ENCODE data around the gene PDE9A. TPM values are rescaled to one million over a fixed set of nuclear protein-coding genes. Genes with fewer than 3 reads are reported as not detected.

Gene PDE9A
- total RNA-seq, 1 experiment from 2014 or later: 31.9 TPM

DNA sequence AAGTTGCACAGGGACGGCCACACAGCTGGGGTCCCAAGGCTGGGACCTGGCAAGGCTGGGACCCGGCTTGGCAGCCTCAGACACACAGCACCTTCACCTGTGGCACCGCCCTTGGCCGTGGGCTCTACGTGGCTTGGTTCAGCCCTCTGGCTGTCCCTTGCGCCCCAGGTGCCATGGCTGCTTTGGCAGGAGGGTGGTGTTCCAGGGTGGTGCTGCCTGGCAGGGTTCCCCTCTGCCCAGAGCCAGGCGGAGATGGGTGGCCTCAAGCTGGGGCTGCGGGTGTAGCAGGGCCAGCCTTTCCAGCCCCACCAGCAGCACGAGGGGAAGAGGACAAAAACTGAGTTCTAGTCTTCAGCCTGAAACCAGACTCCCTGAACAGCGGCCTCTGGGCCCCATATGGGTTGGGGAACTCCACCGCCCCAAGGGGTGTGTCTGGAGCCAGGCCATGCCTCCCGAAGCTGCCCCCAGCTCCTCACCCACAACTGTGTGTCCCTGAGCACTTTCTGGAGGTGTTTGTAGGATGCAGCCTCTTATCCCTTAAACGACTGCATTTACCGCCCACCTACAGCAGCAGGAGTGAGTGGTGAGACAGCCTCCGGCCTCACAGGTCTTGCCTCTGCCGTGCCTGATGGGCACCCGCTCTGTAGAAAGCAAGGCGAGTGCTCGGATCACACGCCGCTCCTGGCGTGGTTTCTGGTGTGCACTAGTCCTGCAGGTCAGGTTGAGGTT lies 92.3 kb downstream of the PDE9A start:
- H4K91ac ChIP-seq (ENCODE audit: insufficient read length, low read depth, low read length): no peak overlapping the region
- H3K4me1 ChIP-seq (ENCODE audit: insufficient read depth, low read length): no peaks in the 10 kb centered on the region
- no peak overlapping the region for H2BK12ac ChIP-seq (ENCODE audit: insufficient read length, low read depth, low read length)
- no peak overlapping the region for H2BK20ac ChIP-seq (ENCODE audit: low read depth, low read length, poor library complexity, severe bottlenecking)
- DNase-seq: no peak
- H3K14ac ChIP-seq (ENCODE audit: insufficient read depth, low read length): no peak overlapping the region; the same call in 1 of the 2 replicates
- H4K8ac ChIP-seq (replicated peaks; ENCODE audit: insufficient read length, low read depth, low read length): no peak overlapping the region
- H2AK5ac ChIP-seq (ENCODE audit: insufficient read length, low read length): no peak overlapping the region
- no peak overlapping the region for H3K23ac ChIP-seq (ENCODE audit: insufficient read length, low read depth, low read length)
- no peak overlapping the region for H3K27ac ChIP-seq (ENCODE audit: insufficient read length, low read depth, low read length)
- no peaks in the 10 kb centered on the region for H3K9me3 ChIP-seq (ENCODE audit: control insufficient read depth, low read depth, low read length)
- Mint-ChIP-seq H3K36me3 (ENCODE audit: insufficient read depth in 1 of 3, low read depth in 3 of 3) (peaks cover 2 to 37% (median 21%) of the 10 kb centered on the region in 3 experiments; a peak in 6 of 7 replicates), H3K9me3 (no peaks in the 10 kb centered on the region), H3K27ac (no peak overlapping the region), H3K4me1 (peaks cover 2 to 18% of the 10 kb centered on the region in 2 experiments; a peak in 3 of 4 replicates), H3K27me3 (ENCODE audit: low read depth) (no peaks in the 10 kb centered on the region; the same call in 1 of the 2 replicates), H3K4me3 (no peak overlapping the region)
- H3T11ph ChIP-seq (ENCODE audit: low read length): no peak overlapping the region
- TF ChIP-seq, protein P1, sequence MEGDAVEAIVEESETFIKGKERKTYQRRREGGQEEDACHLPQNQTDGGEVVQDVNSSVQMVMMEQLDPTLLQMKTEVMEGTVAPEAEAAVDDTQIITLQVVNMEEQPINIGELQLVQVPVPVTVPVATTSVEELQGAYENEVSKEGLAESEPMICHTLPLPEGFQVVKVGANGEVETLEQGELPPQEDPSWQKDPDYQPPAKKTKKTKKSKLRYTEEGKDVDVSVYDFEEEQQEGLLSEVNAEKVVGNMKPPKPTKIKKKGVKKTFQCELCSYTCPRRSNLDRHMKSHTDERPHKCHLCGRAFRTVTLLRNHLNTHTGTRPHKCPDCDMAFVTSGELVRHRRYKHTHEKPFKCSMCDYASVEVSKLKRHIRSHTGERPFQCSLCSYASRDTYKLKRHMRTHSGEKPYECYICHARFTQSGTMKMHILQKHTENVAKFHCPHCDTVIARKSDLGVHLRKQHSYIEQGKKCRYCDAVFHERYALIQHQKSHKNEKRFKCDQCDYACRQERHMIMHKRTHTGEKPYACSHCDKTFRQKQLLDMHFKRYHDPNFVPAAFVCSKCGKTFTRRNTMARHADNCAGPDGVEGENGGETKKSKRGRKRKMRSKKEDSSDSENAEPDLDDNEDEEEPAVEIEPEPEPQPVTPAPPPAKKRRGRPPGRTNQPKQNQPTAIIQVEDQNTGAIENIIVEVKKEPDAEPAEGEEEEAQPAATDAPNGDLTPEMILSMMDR (conservative IDR thresholded peaks at IDR 0.05): no peak
- no peaks in the 10 kb centered on the region for H4K20me1 ChIP-seq (ENCODE audit: control insufficient read depth, insufficient read depth, insufficient read length)
- H3K56ac ChIP-seq (ENCODE audit: insufficient read length, low read depth, low read length): no peak overlapping the region
- no CpG with 5 or more reads among the region's 22 CpGs for WGBS (ENCODE audit: extremely low coverage, insufficient read length, low lambda C conversion rate)
- no peak overlapping the region for H4K5ac ChIP-seq (ENCODE audit: insufficient read length, low read depth, low read length)
- H2AFZ ChIP-seq (ENCODE audit: low read length): no peak overlapping the region
- no peak overlapping the region for H3K9ac ChIP-seq (ENCODE audit: extremely low read depth, insufficient read length, low read length)
- no peak overlapping the region for H2BK5ac ChIP-seq (ENCODE audit: insufficient read length, low read length)
- H3K79me1 ChIP-seq (ENCODE audit: insufficient read depth, low read depth, low read length, poor library complexity, severe bottlenecking): no peaks in the 10 kb centered on the region
- no peaks in the 10 kb centered on the region for H3K23me2 ChIP-seq (ENCODE audit: insufficient read length, low read depth, low read length, poor library complexity, severe bottlenecking)
- no peak overlapping the region for H3K4me2 ChIP-seq (ENCODE audit: insufficient read depth, insufficient read length, low read length)
- no peak overlapping the region for H2BK15ac ChIP-seq (ENCODE audit: low read depth, low read length)
- no peak overlapping the region for H3K4ac ChIP-seq (ENCODE audit: low read depth, low read length)
- H2BK120ac ChIP-seq (ENCODE audit: low read depth, low read length, poor library complexity, severe bottlenecking): no peak overlapping the region
- no peak overlapping the region for H3K18ac ChIP-seq (ENCODE audit: insufficient read length, low read depth, low read length)
- H3K27me3 ChIP-seq (ENCODE audit: insufficient read depth, low read length): no peaks in the 10 kb centered on the region
- H3K79me2 ChIP-seq (ENCODE audit: insufficient read depth, low read length): no peaks in the 10 kb centered on the region
